GM19372 (cell line): Measurements from ENCODE around the gene TTC39B.
"Not testable (repeated sequence)": the region's sequence is repeated elsewhere in the genome, so short reads cannot be mapped to it uniquely, and the experiment has no call there.

ENCODE experiments used
- ATAC-seq: cut with Tn5 transposase; IDR thresholded peaks from one replicate; pipeline ENCODE4 v1.9.1; 2021; ENCODE audit warnings: mild to moderate bottlenecking, low read depth, moderate library complexity; ENCODE audit not compliant: unreplicated experiment

TTC39B gene

DNA sequence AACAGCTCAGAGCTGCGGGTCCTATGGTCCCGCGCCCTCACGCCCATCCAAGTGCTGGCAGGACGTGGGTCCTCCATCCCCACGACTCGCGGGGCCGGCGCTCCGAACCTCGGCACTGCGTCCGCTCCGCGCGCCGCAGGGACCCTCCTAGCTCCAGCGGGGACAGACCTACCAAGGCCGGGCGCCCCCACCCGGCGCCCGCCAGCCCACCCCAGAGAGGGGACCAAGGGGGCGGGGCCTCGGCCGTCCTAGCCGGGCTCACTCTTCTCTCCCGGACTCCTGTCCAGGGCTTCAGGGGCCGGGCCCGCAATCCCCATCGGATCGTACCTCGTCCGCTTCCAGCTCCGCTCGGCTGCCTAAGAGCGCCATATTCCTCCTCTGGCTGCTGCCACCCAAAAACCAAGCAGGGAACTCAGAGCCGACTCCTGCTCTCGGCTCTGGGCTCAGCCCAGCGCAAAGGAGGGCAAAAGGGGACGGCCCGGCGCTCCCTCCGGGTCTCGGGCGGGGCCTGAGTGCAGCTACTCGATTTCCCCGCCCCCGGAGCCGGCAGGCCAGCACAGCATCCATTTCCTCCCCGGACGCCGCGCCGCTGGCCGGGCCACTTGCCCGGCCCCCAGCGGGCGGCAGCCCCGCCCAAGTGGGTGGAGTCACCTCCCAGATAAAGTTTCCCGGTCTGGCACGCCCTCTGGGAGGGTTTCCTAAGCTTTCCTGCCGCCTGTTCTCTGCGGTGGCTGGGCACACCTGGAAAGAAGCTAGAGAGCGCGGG lies at the start of gene TTC39B:
Gene TTC39B (minus strand): TSS at position 460 of the 766 bp plus-strand sequence. CDS start 91 bp downstream, at position 369.
- peak; percentile 89 for ATAC-seq

DNA sequence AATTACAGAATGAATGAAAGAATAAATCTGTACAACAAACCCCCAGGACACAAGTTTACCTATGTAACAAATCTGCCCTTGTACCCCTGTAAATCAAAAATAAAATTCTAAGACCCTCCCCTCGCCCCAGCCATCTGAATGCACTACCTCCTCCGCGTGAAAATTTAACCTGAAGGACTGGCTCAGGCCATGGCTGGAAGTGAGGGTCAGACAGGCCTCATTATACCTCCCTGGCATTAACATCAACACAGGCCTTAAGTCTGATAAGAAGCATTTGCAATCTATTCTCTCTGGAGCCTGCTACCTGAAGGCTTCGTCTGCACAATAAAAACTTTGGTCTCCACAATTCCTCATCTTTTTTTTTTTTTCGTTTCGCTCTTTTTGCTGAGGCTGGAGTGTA lies 48.7 kb upstream of the TTC39B start:
- no peak for ATAC-seq

DNA sequence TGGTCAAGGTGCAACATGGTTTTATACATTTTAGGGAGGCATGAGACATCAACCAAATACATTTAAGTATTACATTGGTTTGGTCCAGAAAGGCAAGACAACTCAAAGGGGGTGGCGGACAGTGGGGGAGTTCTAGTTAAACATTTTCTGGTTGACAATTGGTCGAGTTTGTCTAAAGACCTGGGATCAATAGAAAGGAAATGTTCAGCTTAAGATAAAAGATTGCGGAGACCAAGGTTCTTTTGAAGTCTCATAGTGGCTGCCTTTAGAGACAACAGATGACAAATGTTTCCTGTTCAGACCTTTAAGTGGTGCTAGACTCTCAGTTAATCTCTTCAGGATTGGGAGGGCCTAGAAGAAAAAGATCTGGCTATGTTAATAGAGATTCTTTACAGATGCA lies 47.7 kb upstream of the TTC39B start:
- ATAC-seq, result no peak

DNA sequence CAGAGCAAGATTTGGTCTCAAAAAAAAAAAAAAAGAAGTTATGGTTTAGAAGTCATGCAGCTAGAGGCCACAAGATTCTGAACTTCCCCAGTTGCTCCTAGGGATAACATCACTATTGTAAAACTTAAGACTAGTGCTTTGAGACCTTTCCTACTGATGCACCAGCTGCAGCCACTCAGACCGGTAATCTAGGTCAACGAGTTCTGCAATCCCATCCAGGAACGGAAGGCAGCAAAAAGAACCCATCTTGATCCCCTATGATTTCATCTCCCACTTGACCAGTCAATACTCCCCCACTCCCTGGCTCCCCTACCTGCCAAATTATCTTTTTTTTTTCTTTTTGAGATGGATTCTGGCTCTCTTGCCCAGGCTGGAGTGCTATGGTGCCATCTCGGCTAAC lies 46.9 kb upstream of the TTC39B start:
- no peak for ATAC-seq

DNA sequence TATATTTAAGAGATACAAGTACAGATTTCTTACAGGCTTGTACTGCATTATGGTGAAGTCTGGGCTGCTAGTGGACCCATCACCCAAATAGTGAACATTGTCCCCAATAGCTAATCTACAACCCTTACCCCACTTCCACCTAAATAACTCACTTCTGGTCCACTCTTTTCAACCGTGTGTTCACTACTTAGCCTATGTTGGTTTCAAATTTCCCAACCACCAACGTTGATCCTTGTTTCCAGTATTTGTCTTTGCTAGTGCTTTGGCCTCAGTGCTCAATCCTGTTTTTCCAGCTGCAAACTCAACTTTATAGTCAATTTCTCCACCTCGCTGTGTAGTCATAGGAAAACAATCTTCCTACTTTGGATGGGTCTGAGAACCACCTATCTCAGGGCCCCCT lies 45.3 kb upstream of the TTC39B start:
- no peak for ATAC-seq

DNA sequence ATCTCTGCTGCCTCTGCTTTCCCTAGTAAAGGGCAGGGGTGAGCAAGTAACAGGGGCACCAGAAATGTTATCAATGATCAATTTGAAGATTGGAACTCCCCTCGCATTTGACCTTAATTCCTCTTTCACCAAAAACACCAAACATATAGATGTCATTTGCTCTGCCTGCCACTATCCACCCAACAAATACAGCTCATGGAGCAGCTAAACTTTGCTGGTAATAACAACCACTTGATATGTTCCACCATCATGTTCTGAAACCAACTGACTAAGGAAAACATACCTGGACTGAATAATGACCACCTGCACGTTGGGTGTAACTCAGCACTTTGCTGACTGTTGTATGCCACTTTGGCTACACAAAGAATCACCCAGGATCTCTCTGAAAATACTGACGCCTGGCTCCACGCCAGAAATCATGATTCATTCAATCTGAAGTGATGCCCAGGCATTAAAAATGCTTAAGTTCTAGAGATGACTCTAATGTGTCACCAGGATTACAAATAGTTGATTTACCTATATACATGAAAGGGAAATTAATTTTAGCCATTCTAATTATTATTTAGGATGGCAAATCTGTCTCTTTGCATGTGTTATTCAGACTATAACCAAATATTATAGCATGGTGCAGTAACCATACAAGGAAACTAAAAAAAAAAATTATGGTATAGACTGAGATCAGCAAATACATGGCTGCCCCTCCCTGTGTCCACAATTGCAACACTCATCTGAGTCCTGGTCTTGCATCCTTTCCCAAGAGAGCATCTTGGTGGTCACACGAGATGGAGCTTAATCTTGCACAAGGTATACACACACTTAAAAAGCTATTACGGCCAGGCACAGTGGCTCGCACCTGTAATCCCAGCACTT lies 43.1 kb upstream of the TTC39B start:
- ATAC-seq, result no peak

DNA sequence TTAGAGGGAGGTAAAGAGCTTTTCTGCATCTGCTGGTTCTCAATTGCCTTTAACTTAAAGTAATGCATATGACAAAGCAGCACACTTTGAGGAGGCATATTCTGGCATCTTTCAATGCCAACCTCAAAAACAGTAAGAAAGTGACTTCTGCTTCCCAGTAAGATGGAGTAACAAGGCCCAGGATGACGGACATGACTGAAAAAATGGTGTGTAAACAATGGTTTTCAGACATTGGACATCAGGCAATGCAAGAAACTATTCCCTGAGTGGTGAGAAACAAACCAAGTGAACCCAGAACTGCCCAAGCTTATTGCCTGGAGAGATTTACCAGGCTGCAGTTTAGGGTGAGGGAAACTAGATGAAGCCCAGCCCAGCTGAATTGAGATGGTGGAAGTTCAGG lies 39.8 kb upstream of the TTC39B start:
- ATAC-seq, result no peak

DNA sequence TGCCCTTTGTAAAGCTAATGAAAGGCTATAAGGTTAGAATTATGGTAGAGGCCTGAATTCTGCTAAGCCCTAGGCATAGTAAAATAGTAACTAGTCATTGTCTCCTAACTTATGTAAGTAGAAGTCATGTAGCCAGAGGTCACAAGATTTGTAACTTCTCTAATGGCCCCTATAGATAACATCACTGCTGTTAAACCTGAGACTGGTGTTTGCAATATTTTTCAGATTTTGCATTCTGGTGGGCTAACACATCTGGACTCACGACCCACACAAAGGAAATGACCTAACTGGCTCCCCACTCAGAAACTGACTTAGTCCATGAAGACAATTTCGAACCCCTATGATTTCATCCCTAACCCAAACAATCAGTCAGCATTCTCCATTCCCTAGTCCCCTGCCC lies 37.2 kb upstream of the TTC39B start:
- ATAC-seq, result no peak

DNA sequence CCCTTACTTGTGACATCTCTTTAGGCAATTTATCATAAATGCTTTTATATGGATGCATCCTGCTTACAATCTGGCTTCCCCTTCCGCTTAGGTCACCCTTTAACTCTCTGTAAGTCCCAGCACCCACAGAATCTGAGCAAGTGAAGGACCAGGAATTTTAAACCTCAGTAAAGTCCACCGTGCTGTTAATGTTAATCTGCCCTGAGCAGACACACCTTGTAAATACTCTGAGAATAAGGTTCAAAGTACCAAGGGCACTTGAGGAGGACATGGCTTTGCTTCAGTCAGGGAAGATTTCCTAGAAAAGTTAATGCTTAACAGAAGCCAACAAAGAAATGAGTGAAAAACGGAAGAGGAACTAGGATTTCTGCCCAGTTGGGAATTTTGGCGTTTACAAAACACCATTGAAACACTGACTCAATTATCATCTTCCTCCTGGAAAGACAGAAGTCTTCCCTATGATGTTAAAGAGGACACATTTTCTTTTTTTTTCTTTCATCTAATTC lies 26.4 kb upstream of the TTC39B start:
- no peak for ATAC-seq

DNA sequence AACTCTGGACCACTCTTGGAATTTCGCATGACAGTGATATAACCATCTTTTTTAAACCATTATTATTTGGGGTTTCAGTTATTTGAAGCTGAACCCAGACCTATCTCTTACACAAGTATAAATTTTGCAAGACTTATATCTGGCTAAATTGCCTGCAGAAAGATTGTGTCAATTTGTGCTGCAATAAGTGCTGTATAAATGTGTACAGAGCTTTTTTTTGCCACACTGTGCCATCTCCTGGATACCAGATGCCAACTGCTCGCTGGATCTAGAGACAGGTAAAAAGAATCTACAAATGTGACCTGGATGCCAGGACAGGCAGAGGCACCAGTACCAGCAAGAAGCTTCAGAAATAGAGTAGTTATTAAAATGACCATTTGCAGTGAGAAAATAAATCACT lies 25.9 kb upstream of the TTC39B start:
- no peak for ATAC-seq

DNA sequence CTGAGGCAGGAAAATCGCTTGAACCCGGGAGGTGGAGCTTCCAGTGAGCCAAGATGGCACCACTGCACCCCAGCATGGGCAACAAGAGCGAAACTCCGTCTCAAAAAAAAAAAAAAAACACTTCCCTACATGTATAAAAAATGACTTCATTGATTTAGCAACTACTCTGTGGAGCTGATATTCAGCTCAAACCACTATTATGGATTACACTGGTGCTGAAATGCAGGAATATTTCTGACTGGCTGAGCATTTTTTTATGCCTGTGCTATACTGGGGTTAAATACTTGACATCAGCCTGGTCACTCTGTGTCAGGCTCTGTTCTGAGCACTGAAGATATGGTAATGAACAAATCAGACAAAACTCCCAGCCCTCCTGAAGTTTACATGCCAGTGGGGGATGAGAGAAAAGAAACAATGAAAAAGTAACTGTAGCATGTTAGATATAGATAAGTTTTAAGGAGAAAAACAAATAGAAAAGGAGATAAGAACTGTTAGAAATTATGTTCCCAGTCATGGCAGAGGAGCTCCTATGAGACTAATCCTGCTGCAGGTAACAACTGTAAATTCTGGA lies 22.6 kb upstream of the TTC39B start:
- no peak for ATAC-seq

DNA sequence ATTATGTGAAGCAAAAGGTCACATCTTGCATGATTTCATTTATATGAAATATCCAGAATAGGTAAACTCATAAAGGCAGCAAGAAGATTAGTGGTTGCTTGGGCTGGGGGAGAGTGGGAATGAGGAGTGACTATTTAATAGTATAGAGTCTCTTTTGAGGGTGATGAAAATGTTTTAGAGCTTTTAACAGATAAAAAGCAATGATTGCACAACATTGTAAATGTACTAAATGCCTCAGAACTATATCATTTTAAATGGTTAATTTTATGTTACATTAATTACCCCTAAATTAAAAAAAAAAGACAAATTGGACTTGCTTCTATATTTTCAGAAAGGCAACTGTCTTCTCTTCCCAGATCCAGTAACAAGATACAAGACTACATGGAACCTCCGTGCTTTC lies 21.9 kb upstream of the TTC39B start:
- ATAC-seq, result no peak

DNA sequence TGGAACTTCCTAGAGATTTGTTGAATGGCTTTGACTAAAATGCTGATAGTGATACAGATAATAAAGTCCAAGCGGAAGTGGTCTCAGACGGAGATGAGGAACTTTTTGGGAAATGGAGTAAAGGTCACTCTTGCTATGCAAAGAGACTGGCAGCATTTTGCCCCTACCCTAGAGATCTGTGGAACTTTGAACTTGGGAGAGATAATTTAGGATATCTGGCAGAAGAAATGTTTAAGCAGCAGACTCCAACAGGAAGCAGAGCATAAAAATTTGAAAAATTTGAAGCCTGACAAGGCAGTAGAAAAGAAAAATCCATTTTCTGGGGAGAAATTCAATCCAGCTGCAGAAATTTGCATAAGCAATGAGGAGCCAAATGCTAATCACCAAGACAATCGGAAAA lies 15.7 kb upstream of the TTC39B start:
- not testable (repeated sequence) for ATAC-seq

DNA sequence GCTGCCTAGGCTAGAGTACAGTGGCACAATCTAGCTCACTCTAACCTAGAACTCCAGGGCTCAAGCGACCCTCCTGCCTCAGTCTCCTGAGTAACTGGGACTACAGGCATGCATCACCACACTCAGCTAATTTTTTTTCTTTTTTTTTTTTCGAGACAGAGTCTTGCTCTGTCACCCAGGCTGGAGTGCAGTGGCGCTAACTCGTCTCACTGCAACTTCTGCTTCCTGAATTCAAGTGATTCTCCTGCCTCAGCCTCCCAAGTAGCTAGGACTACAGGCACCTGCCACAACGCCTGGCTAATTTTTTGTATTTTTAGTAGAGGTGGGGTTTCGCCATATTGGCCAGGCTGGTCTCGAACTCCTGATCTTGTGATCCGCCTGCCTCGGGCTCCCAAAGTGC lies 12.6 kb upstream of the TTC39B start:
- not testable (repeated sequence) for ATAC-seq

DNA sequence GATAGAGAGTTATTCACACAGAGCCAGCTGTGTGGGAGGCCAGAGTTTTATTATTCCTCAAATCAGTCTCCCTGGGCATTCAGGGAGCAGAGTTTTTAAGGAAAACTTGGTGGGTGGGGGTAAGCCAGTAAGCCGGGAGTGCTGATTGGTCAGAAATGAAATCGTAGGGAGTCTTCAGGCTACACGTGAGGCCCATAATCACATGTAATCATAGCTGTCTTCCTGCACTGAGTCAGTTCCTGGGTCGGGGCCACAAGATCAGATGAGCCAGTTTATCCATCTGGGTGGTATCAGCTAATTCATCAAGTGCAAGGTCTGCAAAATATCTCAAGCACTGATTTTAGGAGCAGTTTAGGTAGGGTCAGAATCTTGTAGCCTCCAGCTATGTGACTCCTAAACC lies 10.8 kb upstream of the TTC39B start:
- ATAC-seq, result no peak

DNA sequence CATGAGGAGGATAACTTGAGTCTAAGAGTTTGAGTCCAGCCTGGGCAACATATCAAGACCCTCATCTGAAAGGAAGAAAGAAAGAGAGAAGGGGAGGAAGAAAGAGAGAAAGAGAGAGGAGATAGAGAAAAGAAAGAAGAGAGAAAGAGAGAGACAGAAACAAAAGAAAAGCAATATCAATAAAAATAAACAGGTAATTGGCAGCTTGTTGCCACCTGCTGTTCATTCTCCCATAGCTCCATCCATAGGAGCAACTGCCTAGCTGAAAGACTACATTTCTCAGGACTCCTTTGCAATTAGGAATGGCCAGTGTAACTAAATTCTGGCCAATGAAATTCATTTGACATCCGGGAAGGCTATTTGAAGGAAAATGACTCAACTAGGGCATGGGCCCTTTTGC lies 4.6 kb upstream of the TTC39B start:
- ATAC-seq, result no peak

DNA sequence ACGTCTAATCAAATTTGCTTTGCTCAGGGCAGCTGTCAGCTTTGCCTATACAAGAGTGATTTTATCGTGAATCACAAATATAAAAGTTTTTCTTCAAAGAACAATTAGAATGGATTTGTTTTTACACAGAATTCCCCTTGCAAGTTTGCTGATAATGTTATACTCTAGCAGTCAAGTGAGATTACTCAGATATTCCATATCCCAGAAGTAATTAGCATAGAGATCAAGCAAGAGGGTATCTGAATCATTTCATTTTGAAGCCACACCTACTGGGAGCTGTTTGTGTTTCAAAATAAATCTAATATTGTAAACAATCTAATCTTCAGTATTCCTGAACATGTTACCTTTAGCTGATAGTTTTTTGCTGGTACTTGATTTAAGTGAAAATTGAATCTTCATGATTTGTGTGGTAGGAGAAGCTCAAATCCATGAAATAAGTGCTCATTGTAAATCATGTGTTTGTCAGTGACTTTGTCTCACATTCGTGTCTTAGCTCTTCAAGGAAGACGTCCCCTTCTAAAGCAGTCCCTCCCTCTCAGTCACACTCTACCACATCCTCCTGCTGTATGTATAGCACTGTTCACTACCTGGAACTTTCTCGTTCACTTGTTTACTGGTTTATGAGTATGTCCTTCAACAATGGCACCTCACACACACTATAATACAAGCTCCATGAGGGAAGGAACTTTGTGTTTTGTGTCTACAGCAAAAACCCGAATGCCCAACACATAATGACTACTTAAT lies 3.3 kb upstream of the TTC39B start:
- no peak for ATAC-seq

DNA sequence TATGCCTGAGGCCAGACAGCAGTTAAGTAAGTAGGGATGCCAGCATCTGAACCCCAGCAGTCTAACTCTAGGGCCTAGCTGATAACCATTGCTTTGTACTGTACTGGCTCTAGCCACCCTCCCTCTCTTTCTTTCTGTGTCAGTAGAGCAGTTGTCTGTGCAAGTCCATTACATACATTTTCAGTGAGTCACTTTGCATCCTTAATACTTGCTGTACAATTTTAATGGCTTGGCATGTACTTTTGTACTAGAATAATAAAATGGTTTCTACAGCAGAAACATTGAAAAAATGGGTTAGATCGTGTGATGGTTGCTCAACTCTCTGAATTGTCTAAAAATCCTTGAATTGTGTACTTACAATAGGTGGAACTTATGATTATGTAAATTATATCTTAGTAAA lies 1.5 kb upstream of the TTC39B start:
- ATAC-seq, result no peak

DNA sequence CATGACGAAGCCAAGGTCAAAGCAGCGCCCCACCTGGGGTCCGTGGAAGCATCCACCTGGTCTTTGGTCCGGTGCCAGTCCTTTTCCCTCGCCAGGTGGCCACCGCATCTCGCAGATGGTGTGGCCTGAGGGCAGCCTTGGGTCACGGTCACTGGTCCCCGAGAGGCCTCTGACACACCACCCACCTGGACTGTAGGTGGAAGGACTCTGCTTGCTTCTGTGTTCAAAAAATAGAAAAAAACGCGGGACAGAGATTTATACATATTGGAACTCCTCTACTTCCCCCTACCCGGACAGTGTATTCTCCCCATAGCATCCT lies 466 bp upstream of the TTC39B start:
- ATAC-seq, result peak; percentile 26

DNA sequence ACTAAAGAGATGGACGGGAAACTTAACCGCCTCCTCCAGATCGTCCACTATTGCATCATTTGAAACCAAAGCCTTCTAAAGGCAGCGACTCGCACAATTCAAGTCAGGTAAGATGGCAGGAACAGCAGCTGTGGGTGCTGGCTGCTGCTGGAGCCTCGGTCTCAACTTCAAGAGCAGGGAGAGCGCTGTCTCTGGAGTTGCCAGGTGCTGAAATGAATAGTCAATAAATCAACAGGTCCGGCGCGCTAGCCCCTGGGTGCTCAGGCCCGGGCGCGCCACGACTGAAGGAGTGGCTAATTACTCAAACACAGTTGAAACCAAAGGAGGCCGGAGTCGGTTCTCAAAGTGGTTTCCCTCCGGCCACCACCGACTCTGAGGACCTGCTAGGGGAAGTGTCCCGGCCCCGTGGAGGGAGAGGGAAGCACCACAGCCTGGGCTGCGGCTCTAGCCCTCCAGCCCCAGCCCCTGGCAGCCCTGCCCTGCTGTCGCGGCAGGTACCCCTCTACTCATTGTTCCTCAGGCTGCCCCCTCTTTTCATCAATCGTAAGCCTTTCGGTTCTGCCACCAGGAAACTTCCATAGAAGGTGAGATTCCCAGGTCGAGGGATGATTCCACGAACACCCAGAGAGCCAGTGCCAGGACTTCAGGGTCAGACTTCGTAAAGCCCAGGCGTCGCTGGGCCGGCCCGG lies 804 bp downstream of the TTC39B start:
- ATAC-seq, result no peak
